Mucosa of stomach (tissue), 1 donor: ENCODE data around the gene IKZF3.
"Not testable (repeated sequence)": the region's sequence is repeated elsewhere in the genome, so short reads cannot be mapped to it uniquely, and the experiment has no call there.

Source experiments
- H3K27me3 ChIP-seq: one replicate; pipeline ENCODE4 v1.7.0; 2013; ENCODE audit warnings: mild to moderate bottlenecking, low read length; ENCODE audit not compliant: control insufficient read depth, insufficient read depth
- H3K36me3 ChIP-seq: one replicate; pipeline ENCODE4 v1.7.0; 2013; ENCODE audit warnings: low read length; ENCODE audit not compliant: control insufficient read depth, insufficient read depth
- H3K4me1 ChIP-seq: one replicate; pipeline ENCODE4 v1.7.0; 2013; ENCODE audit warnings: mild to moderate bottlenecking, low read length; ENCODE audit not compliant: control insufficient read depth, insufficient read depth
- H3K4me3 ChIP-seq: one replicate; pipeline ENCODE4 v1.7.0; 2013; ENCODE audit warnings: low read length
- H3K9ac ChIP-seq: one replicate; pipeline ENCODE4 v1.7.0; 2013; ENCODE audit warnings: mild to moderate bottlenecking, low read length, moderate library complexity
- H3K9me3 ChIP-seq: one replicate; pipeline ENCODE4 v1.7.0; 2013; ENCODE audit warnings: mild to moderate bottlenecking, low read length, moderate library complexity; ENCODE audit not compliant: control insufficient read depth
- donor health status: Pancreatic carcinoma.

Gene IKZF3

GRCh38 chr17:39737206-39737759 is 126.8 kb downstream of the IKZF3 start:
- Histone ChIP-seq H3K9ac (peak overlapping the region; percentile 93), H3K4me3 (no peak overlapping the region), H3K9me3 (no peaks in the 10 kb centered on the region), H3K27me3 (peaks cover 15% of the 10 kb centered on the region), H3K36me3 (no peaks in the 10 kb centered on the region), H3K4me1 (peaks cover 34% of the 10 kb centered on the region)

- Histone ChIP-seq H3K4me1 (peaks cover 34% of the 10 kb centered on the region), H3K9me3 (no peaks in the 10 kb centered on the region), H3K36me3 (no peaks in the 10 kb centered on the region), H3K4me3 (no peak overlapping the region), H3K27me3 (peaks cover 15% of the 10 kb centered on the region), H3K9ac (peak overlapping the region; percentile 93)
These were observed 127.6 kb downstream of the IKZF3 start for GRCh38 chr17:39736319-39737165.

GRCh38 chr17:39735882-39736281 is 128.2 kb downstream of the IKZF3 start:
- Histone ChIP-seq H3K9ac (no peak overlapping the region), H3K4me1 (peaks cover 31% of the 10 kb centered on the region), H3K9me3 (no peaks in the 10 kb centered on the region), H3K36me3 (no peaks in the 10 kb centered on the region), H3K27me3 (peaks cover 15% of the 10 kb centered on the region), H3K4me3 (no peak overlapping the region)

- H3K27me3 ChIP-seq: no peaks in the 10 kb centered on the region
- H3K4me1 ChIP-seq: peaks cover 32% of the 10 kb centered on the region
- no peak overlapping the region for H3K4me3 ChIP-seq
- H3K36me3 ChIP-seq: peaks cover 6% of the 10 kb centered on the region
- H3K9ac ChIP-seq: no peak overlapping the region
- H3K9me3 ChIP-seq: no peaks in the 10 kb centered on the region
These were observed 131.5 kb downstream of the IKZF3 start for GRCh38 chr17:39732586-39732985.

- H3K36me3 ChIP-seq: peaks cover 14% of the 10 kb centered on the region
These were observed 133.8 kb downstream of the IKZF3 start, which contains the start of gene MIEN1 for GRCh38 chr17:39730095-39730921. Gene MIEN1 (minus strand): TSS chr17:39730532. CDS start chr17:39730495, 37 bp downstream.

GRCh38 chr17:39729280-39729851 is 134.7 kb downstream of the IKZF3 start:
- Histone ChIP-seq H3K9me3 (no peaks in the 10 kb centered on the region), H3K4me1 (peaks cover 15% of the 10 kb centered on the region), H3K36me3 (peaks cover 23% of the 10 kb centered on the region), H3K9ac (peak overlapping the region; percentile 71), H3K27me3 (no peaks in the 10 kb centered on the region), H3K4me3 (peak overlapping the region; percentile 72)

More at GRCh38 chr17:39730095-39730921, 133.8 kb downstream of the IKZF3 start, which contains the start of gene MIEN1:
- H3K4me3 ChIP-seq: peak within 1 kb of the TSS; percentile 72
- peaks cover 15% of the 10 kb centered on the region for H3K4me1 ChIP-seq
- H3K9ac ChIP-seq: peak within 1 kb of the TSS; percentile 71
- no peaks in the 10 kb centered on the region for H3K27me3 ChIP-seq
- H3K9me3 ChIP-seq: no peaks in the 10 kb centered on the region

GRCh38 chr17:39727556-39727955 is 136.6 kb downstream of the IKZF3 start:
- no peak overlapping the region for H3K9ac ChIP-seq
- no peak overlapping the region for H3K4me3 ChIP-seq
- peaks cover 23% of the 10 kb centered on the region for H3K36me3 ChIP-seq
- H3K4me1 ChIP-seq: peaks cover 21% of the 10 kb centered on the region
- no peaks in the 10 kb centered on the region for H3K27me3 ChIP-seq
- H3K9me3 ChIP-seq: no peaks in the 10 kb centered on the region

- Histone ChIP-seq H3K9ac (no peak overlapping the region), H3K36me3 (peaks cover 23% of the 10 kb centered on the region), H3K27me3 (no peaks in the 10 kb centered on the region), H3K9me3 (no peaks in the 10 kb centered on the region), H3K4me1 (peaks cover 21% of the 10 kb centered on the region), H3K4me3 (no peak overlapping the region)
These were observed 137.5 kb downstream of the IKZF3 start for GRCh38 chr17:39726617-39727016.

GRCh38 chr17:39725923-39726322 is 138.2 kb downstream of the IKZF3 start:
- H3K36me3 ChIP-seq: peaks cover 23% of the 10 kb centered on the region
- H3K4me3 ChIP-seq, H3K9me3 ChIP-seq, H3K9ac ChIP-seq, H3K27me3 ChIP-seq: not testable (repeated sequence)
- H3K4me1 ChIP-seq: peaks cover 21% of the 10 kb centered on the region

GRCh38 chr17:39724731-39725130 is 139.4 kb downstream of the IKZF3 start:
- H3K27me3 ChIP-seq: no peaks in the 10 kb centered on the region
- no peak overlapping the region for H3K4me3 ChIP-seq
- peaks cover 15% of the 10 kb centered on the region for H3K4me1 ChIP-seq
- H3K9me3 ChIP-seq: no peaks in the 10 kb centered on the region
- no peak overlapping the region for H3K9ac ChIP-seq
- peaks cover 23% of the 10 kb centered on the region for H3K36me3 ChIP-seq

- Histone ChIP-seq H3K4me1 (peaks cover 11% of the 10 kb centered on the region), H3K4me3 (no peak overlapping the region), H3K36me3 (peaks cover 23% of the 10 kb centered on the region), H3K27me3 (no peaks in the 10 kb centered on the region), H3K9me3 (no peaks in the 10 kb centered on the region), H3K9ac (no peak overlapping the region)
These were observed 140.9 kb downstream of the IKZF3 start for GRCh38 chr17:39722965-39723848.
